T-cell (primary cell): Measurements from ENCODE around the gene LRRC10B. TPM values are rescaled to one million over a fixed set of nuclear protein-coding genes. Genes with fewer than 3 reads are reported as not detected.

Experiments
- ATAC-seq, 4 experiments: fragments of 200-7000 bp in 3 of 4; fragments of 150-1000 bp in 1 of 4; cut with Tn5 transposase; replicated peaks in 1 of 4; 1 replicate in 3 of 4; 2 replicates in 1 of 4; pipeline ENCODE4 v1.10.0; 2021; ENCODE audit warnings: moderate library complexity in 3 of 4, mild to moderate bottlenecking in 2 of 4, moderate number of reproducible peaks in 1 of 4
- CTCF ChIA-PET, 2 donors: fragments of 300-600 bp; sonication (Branson Sonifier 250); formaldehyde crosslinking; loops; one replicate each; lab custom pipeline; 2022; ENCODE audit warnings: antibody characterized with exemption in 2 of 2; lab: Charles Lee
- POLR2A ChIA-PET, 2 donors: fragments of 300-600 bp; sonication (Branson Sonifier 250); formaldehyde crosslinking; loops; one replicate each; lab custom pipeline; 2022; ENCODE audit warnings: antibody characterized with exemption in 2 of 2; lab: Charles Lee
- DNase-seq, 35 experiments: peaks; one replicate each; pipeline versions ENCODE4 v3.0.0 to v3.0.0-alpha.2; 2013 to 2023
- H3K27ac ChIP-seq: one replicate; pipeline ENCODE4 v1.5.1; 2013; ENCODE audit warnings: low read length
- H3K27me3 ChIP-seq, 2 experiments: replicated peaks in 1 of 2; 1 replicate in 1 of 2; 2 replicates in 1 of 2; pipeline versions ENCODE4 v1.6.1 to v1.7.0; 2013; ENCODE audit warnings: low read length in 1 of 2, mixed read lengths in 1 of 2; ENCODE audit not compliant: control insufficient read depth in 2 of 2, insufficient read depth in 2 of 2; ENCODE audit errors: extremely low read depth in 1 of 2
- H3K36me3 ChIP-seq, 2 donors: 1 replicate in 1 of 2; 2 replicates in 1 of 2; pipeline versions ENCODE4 v1.6.1 to v1.7.0; 2013; ENCODE audit warnings: low read length in 1 of 2; ENCODE audit not compliant: control insufficient read depth in 2 of 2, insufficient read depth in 1 of 2; ENCODE audit errors: extremely low read depth in 1 of 2
- H3K4me1 ChIP-seq, 2 experiments: 1 replicate in 1 of 2; 2 replicates in 1 of 2; pipeline versions ENCODE4 v1.6.1 to v1.7.0; 2013; ENCODE audit warnings: low read length in 2 of 2, mixed read lengths in 1 of 2; ENCODE audit not compliant: insufficient read depth in 2 of 2, control insufficient read depth in 1 of 2; ENCODE audit errors: extremely low read depth in 1 of 2
- H3K4me3 ChIP-seq, 2 donors: 1 replicate in 1 of 2; 2 replicates in 1 of 2; pipeline versions ENCODE4 v1.5.1 to v1.7.0; 2013; ENCODE audit warnings: mild to moderate bottlenecking in 2 of 2, low read length in 1 of 2, moderate library complexity in 1 of 2; ENCODE audit not compliant: control insufficient read depth in 1 of 2; ENCODE audit errors: extremely low read depth in 1 of 2
- H3K9me3 ChIP-seq: 2 replicates; pipeline ENCODE4 v1.7.0; 2013
- H3K27ac Mint-ChIP-seq, 2 donors: one replicate each; pipeline ENCODE4 v1.8.0; 2020 to 2021; ENCODE audit warnings: mild to moderate bottlenecking in 2 of 2, mixed read lengths in 2 of 2
- H3K27me3 Mint-ChIP-seq, 2 donors: one replicate each; pipeline ENCODE4 v1.8.0; 2021 to 2022; ENCODE audit warnings: mixed read lengths in 2 of 2
- H3K36me3 Mint-ChIP-seq: one replicate; pipeline ENCODE4 v1.8.0; 2021; ENCODE audit warnings: mixed read lengths
- H3K4me1 Mint-ChIP-seq, 3 donors: one replicate each; pipeline ENCODE4 v1.8.0; 2020 to 2022; ENCODE audit warnings: mixed read lengths in 3 of 3, mild to moderate bottlenecking in 1 of 3
- H3K4me3 Mint-ChIP-seq, 3 donors: one replicate each; pipeline ENCODE4 v1.8.0; 2020 to 2022; ENCODE audit warnings: mild to moderate bottlenecking in 3 of 3, mixed read lengths in 3 of 3, moderate library complexity in 3 of 3
- H3K9me3 Mint-ChIP-seq, 3 donors: one replicate each; pipeline ENCODE4 v1.8.0; 2020 to 2022; ENCODE audit warnings: mixed read lengths in 3 of 3
- WGBS: methylation state at CpG from one replicate; pipeline ENCODE4 v1.1.5; 2013; ENCODE audit warnings: missing lambda C conversion rate; ENCODE audit not compliant: insufficient coverage; 5-methylcytosine and 5-hydroxymethylcytosine counted together
- total RNA-seq, 35 experiments: library from RNA in 6 of 35; stranded (reverse) in 6 of 35; fragments of 120-200 nt in 1 of 35; gene quantifications; one replicate each; pipeline versions ENCODE4 v1.2.1 to v1.2.4 and lab custom pipeline; 2013 to 2026

The LRRC10B gene
- total RNA-seq, 5 donors from 2014 or later (not counting 1 experiment from before 2014, with no cell fraction given), result 0.21 TPM; not detected in 4

- ATAC-seq, result no peak
- H3K9me3 Mint-ChIP-seq, result no peaks in the 10 kb centered on the region
- no peak overlapping the region for H3K4me3 ChIP-seq
- no peak overlapping the region for H3K27ac Mint-ChIP-seq
- H3K4me3 Mint-ChIP-seq, result no peak overlapping the region
- no peaks in the 10 kb centered on the region for H3K36me3 ChIP-seq
- peaks cover 0 to 3% of the 10 kb centered on the region in 2 donors for H3K27me3 Mint-ChIP-seq
- H3K9me3 ChIP-seq, result no peaks in the 10 kb centered on the region
- no peaks in the 10 kb centered on the region for H3K4me1 Mint-ChIP-seq
- H3K27me3 ChIP-seq, result peaks cover 0 to 20% of the 10 kb centered on the region in 2 experiments
- H3K4me1 ChIP-seq, result no peaks in the 10 kb centered on the region
- H3K27ac ChIP-seq, result no peak overlapping the region
- POLR2A ChIA-PET, result no interaction called here
- DNase-seq, result no peak
- WGBS, result 89% methylated on average over 2 of the region's 2 CpGs
- H3K36me3 Mint-ChIP-seq, result no peaks in the 10 kb centered on the region
- CTCF ChIA-PET, result no interaction called here
These were observed 11.1 kb upstream of the LRRC10B start for GRCh38 chr11:61497473-61497872.

- H3K27me3 ChIP-seq, result peaks cover 0 to 20% of the 10 kb centered on the region in 2 experiments
- H3K9me3 ChIP-seq, result no peaks in the 10 kb centered on the region
- WGBS, result 76% methylated on average over 8 of the region's 9 CpGs
- Mint-ChIP-seq H3K27ac (no peak overlapping the region), H3K36me3 (no peaks in the 10 kb centered on the region), H3K4me1 (no peaks in the 10 kb centered on the region), H3K9me3 (no peaks in the 10 kb centered on the region), H3K27me3 (peaks cover 0 to 3% of the 10 kb centered on the region in 2 donors), H3K4me3 (no peak overlapping the region)
- no peaks in the 10 kb centered on the region for H3K36me3 ChIP-seq
- no peak overlapping the region for H3K4me3 ChIP-seq
- no peaks in the 10 kb centered on the region for H3K4me1 ChIP-seq
- DNase-seq (no peak), ATAC-seq (no peak)
- no peak overlapping the region for H3K27ac ChIP-seq
- ChIA-PET CTCF (no interaction called here), POLR2A (no interaction called here)
These were observed 10.7 kb upstream of the LRRC10B start for GRCh38 chr11:61497876-61498275.

GRCh38 chr11:61498767-61499341, 9.7 kb upstream of the LRRC10B start:
- WGBS, result 86% methylated on average over 11 of the region's 15 CpGs
- DNase-seq (no peak), ATAC-seq (no peak)
- H3K27ac Mint-ChIP-seq, result no peak overlapping the region
- H3K27me3 Mint-ChIP-seq, result peaks cover 0 to 3% of the 10 kb centered on the region in 2 donors
- no peak overlapping the region for H3K4me3 Mint-ChIP-seq
- no peaks in the 10 kb centered on the region for H3K9me3 Mint-ChIP-seq
- H3K9me3 ChIP-seq, result no peaks in the 10 kb centered on the region
- H3K36me3 ChIP-seq, result no peaks in the 10 kb centered on the region
- H3K4me1 Mint-ChIP-seq, result no peaks in the 10 kb centered on the region
- no peaks in the 10 kb centered on the region for H3K36me3 Mint-ChIP-seq
- H3K27ac ChIP-seq, result no peak overlapping the region
- peaks cover 0 to 21% of the 10 kb centered on the region in 2 experiments for H3K27me3 ChIP-seq
- ChIA-PET CTCF (no interaction called here), POLR2A (no interaction called here)
- no peak overlapping the region for H3K4me3 ChIP-seq
- no peaks in the 10 kb centered on the region for H3K4me1 ChIP-seq

- ATAC-seq, result no peak
- no peak overlapping the region for H3K4me3 Mint-ChIP-seq
- H3K4me1 Mint-ChIP-seq, result no peaks in the 10 kb centered on the region
- H3K36me3 ChIP-seq, result no peaks in the 10 kb centered on the region
- no peaks in the 10 kb centered on the region for H3K9me3 Mint-ChIP-seq
- H3K4me3 ChIP-seq, result no peak overlapping the region
- H3K9me3 ChIP-seq, result no peaks in the 10 kb centered on the region
- H3K27me3 Mint-ChIP-seq, result peaks cover 4 to 7% of the 10 kb centered on the region in 2 donors
- H3K27ac ChIP-seq, result no peak overlapping the region
- ChIA-PET POLR2A (no interaction called here), CTCF (no interaction called here)
- peaks cover 0 to 21% of the 10 kb centered on the region in 2 experiments for H3K27me3 ChIP-seq
- no peaks in the 10 kb centered on the region for H3K36me3 Mint-ChIP-seq
- 88% methylated on average over 7 of the region's 12 CpGs for WGBS
- no peak overlapping the region for H3K27ac Mint-ChIP-seq
- no peak for DNase-seq
- no peaks in the 10 kb centered on the region for H3K4me1 ChIP-seq
These were observed 8.6 kb upstream of the LRRC10B start for GRCh38 chr11:61499816-61500491.

- WGBS, result 100% methylated on average over 1 of the region's 1 CpG
- Mint-ChIP-seq H3K9me3 (no peaks in the 10 kb centered on the region), H3K27ac (no peak overlapping the region), H3K27me3 (peaks cover 15 to 29% of the 10 kb centered on the region in 2 donors), H3K4me3 (no peak overlapping the region), H3K4me1 (peaks cover 0 to under 1% (median 0%) of the 10 kb centered on the region in 3 donors), H3K36me3 (no peaks in the 10 kb centered on the region)
- DNase-seq (no peak), ATAC-seq (no peak)
- Histone ChIP-seq H3K27ac (no peak overlapping the region), H3K4me3 (no peak overlapping the region), H3K27me3 (peaks cover 3 to 27% of the 10 kb centered on the region in 2 experiments), H3K9me3 (no peaks in the 10 kb centered on the region), H3K36me3 (no peaks in the 10 kb centered on the region), H3K4me1 (no peaks in the 10 kb centered on the region)
- CTCF ChIA-PET, result no interaction called here
- POLR2A ChIA-PET, result no interaction called here
These were observed 6.0 kb upstream of the LRRC10B start for GRCh38 chr11:61502522-61502921.

GRCh38 chr11:61503135-61503770, 5.3 kb upstream of the LRRC10B start:
- no peak overlapping the region for H3K27ac Mint-ChIP-seq
- WGBS, result no CpG with 5 or more reads among the region's 8 CpGs

More at GRCh38 chr11:61503135-61503770, 5.3 kb upstream of the LRRC10B start:
- Mint-ChIP-seq H3K4me1 (peaks cover 6 to 8% (median 6%) of the 10 kb centered on the region in 3 donors), H3K36me3 (no peaks in the 10 kb centered on the region), H3K9me3 (no peaks in the 10 kb centered on the region), H3K27me3 (peaks cover 21 to 36% of the 10 kb centered on the region in 2 donors), H3K4me3 (no peak overlapping the region)
- no peak for DNase-seq
- Histone ChIP-seq H3K4me1 (peaks cover 0 to 3% of the 10 kb centered on the region in 2 experiments), H3K36me3 (no peaks in the 10 kb centered on the region), H3K4me3 (no peak overlapping the region), H3K9me3 (no peaks in the 10 kb centered on the region), H3K27me3 (peaks cover 3 to 34% of the 10 kb centered on the region in 2 experiments), H3K27ac (no peak overlapping the region)
- no peak for ATAC-seq
- ChIA-PET POLR2A (no interaction called here), CTCF (no interaction called here)
